Stimulated activated CD8-positive, alpha-beta memory T cell treated with anti-CD3 and anti-CD28 coated beads, Interleukin-7, amount 100 ng/mL, for 48 hours (primary cell): ENCODE data around the gene MEGF11.
"Not testable (repeated sequence)": the region's sequence is repeated elsewhere in the genome, so short reads cannot be mapped to it uniquely, and the experiment has no call there.

ENCODE experiments used
- DNase-seq, 2 donors: peaks; one replicate each; pipeline ENCODE4 v3.0.0-alpha.2; 2020; ENCODE audit warnings: low read depth in 1 of 2; ENCODE audit errors: extremely low read depth in 1 of 2

The MEGF11 gene

DNA sequence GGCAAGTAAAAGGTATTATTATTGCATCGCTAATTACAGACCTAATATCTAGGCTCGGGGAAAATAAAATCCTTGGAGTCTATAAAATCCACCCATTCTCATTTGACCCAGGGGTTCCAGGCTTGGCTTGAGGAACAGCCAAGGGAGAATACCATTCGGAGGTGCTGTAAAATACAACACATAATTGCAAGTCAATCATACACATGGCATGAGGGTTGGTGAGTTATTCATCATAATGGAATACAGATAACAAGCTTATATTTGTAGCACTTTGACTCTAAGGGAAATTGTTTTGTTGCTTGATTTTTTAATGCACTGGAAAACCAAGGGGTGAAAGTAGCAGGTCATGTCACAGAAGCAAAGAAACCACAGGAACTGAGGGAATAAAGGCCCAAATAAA, 23.0 kb upstream of the MEGF11 start:
- DNase-seq: no peak

DNA sequence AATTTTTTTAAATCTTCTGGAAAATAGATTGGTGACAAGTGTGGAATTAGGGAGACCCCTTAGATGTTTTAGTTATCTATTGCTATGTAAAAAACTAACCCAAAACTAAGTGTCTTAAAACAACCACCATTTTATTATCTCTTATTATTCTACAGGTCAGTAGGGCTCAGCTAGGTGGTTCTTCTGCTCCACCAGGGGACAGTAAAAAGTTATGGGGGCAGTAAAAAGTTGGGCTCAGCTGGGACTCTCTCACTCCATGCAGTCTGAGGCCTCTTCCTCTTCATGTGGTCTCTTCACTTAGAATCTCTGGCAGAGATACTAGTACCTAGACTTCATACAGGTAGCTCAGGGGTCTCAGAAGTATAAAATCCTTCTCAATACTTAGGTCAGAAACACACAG, 21.8 kb upstream of the MEGF11 start:
- no peak for DNase-seq

DNA sequence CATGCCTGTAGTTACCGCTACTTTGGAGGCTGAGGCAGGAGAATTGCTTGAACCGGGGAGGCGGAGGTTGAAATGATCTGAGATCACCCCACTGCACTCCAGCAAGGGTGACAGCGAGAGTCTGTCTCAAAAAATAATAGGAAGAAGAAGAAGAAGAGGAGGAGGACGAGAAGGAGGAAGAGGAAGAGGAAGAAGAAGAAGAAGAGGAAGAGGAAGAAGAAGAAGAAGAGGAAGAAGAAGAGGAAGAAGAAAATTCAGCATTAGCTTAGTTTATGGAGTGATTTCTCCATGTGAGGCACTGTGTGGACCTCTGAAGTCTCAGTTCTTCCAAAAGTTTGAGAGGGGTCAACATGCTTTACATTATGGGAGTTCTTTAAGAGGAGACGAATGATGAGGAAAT, 17.4 kb upstream of the MEGF11 start:
- DNase-seq: no peak

DNA sequence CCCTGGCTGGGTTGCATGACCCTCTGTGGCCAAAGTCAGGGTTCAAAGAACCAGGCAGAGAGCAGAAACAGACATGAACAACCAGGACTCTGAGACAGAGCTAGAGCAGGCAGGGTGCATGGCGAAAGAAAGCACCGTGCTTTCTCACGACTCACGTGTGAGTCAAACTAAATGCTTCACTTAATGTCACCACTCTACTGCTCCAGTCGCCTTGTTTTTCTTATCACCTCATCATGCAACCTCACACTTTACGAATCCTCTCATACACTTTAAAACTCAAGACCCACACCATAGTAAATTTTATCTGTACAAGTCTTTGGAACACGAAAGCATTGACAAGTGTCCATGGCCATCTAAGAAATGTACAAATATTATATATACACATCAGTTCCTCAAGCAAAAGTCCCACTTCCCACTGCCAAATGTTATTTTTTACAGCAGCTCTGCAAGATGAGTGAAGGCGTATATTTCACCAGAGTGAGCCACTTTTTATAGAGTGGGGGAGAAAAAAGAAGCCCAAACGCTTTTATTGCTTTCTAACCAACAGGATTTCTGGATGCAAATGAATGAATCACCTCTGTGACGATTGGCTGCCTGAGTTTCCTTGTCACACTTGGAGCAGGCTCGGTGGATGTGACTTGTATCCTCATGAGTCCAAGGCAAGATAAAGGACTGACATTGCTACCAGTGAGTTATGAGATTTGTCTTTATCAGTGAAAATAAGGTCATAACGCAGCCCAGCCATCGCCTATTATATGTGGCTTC, 16.0 kb upstream of the MEGF11 start:
- no peak for DNase-seq

DNA sequence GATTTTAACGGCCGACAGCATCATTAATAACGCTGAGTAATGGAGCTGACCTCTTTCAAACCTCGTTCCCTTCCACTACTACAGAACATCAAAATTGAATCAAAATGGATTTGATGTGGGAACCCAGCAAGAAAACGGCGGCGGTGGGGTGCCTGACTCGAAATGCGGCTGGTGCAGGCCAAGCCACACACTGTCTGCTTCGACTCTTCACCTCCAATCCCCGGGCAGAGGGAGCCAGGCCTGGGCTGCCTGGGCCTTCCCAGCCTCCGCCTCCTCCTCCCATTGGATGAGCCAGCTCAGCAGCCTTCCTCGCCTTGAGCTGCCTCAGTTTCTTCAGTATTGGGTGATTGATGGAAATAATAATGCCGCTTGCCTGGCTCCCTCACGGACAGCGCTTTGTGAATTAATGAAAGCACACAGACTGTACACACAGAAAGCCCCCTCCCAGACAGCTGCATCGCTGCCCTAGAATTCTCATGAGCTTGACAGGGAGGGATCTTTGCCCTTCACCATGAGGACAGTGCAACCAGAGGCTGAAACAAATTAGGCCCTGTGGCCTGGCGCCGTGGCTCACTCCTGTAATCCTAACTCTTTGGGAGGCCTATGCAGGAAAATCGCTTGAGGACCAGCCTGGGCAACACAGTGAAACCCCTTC, 11.4 kb upstream of the MEGF11 start:
- DNase-seq: no peak

DNA sequence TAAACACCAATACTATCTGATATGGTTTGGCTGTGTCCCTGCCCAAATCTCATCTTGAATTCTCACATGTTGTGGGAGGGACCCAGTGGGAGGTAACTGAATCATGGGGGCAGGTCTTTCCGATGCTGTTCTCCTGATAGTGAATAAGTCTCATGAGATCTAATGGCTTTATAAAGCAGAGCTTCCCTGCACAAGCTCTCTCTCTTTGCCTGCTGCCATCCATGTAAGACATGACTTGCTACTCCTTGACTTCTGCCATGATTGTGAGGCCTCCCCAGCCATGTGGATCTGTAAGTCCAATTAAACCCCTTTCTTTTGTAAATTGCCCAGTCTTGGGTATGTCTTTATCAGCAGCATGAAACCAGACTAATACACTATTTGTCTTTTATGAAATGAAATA, 9.3 kb upstream of the MEGF11 start:
- not testable (repeated sequence) for DNase-seq

DNA sequence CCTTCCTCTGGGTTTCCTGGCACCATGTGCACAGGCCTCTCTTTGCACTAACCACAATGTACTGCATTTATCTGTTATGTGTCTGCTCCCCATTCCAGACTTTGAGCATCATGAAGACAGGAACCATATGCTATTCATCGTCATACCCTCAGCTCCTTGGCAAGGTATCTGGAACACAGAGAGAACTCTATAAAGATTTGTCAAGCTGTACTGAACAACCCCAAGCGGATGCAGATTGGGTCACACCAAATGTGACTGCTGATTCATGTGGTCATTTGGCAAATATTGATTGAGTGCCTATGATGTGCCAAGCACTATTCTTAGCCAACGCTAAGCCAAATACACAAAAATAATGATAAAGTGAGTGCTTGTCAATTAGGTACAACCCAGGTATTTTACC, 7.5 kb upstream of the MEGF11 start:
- no peak for DNase-seq

DNA sequence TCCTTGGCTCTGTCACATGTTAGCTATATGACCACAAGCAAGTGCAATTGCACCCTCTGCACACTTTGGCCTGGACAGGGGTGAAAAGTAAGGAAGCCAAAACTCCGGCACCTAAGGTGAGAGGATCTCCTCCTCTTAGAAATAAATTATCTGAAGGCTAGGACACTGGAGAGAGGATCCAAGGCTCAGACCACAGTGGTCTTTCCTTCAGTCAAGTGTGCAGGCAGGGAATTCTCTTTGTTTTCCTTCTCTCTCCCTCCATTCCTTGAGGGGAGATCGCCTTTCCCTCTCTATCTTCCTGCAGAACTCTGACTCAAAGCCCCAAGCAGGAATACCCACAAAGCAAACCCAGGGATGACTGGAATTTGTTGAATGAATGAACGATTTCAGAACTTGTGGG, 3.1 kb upstream of the MEGF11 start:
- DNase-seq: no peak

DNA sequence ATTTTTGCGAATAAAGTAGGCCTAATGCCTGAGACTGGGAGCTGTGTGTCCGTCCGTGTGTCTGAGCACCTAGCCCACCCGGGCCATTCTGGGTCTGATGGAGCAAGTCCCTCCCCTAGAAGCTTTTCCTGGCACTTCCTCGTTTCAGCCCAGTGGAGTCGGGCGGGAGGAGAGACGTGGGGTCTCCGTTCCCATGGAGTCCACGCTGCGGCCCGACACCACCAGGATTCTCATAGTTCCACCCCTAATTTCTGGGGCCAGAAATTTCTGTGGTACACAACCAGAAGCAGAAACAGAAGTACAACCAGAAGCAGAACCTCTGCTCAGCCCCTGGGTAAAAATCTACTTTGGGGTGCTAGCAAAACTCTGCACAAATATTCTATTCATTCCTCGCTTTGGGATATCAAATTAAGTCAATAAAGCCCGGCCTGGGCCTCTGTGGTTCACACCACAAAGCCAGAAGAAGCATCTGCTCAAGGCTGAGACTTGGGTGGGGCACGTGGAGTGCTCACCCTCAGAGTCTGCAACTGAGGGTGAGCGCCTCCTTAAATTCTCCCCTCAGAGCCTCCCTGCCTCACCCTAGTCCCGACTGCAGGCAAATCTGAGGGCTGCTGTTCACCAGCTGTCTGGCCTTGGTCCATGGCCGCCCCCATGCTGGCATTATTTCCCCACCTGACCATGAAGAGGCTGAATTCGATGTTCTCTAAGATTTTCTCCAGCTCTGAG, 1.6 kb upstream of the MEGF11 start:
- DNase-seq: no peak

DNA sequence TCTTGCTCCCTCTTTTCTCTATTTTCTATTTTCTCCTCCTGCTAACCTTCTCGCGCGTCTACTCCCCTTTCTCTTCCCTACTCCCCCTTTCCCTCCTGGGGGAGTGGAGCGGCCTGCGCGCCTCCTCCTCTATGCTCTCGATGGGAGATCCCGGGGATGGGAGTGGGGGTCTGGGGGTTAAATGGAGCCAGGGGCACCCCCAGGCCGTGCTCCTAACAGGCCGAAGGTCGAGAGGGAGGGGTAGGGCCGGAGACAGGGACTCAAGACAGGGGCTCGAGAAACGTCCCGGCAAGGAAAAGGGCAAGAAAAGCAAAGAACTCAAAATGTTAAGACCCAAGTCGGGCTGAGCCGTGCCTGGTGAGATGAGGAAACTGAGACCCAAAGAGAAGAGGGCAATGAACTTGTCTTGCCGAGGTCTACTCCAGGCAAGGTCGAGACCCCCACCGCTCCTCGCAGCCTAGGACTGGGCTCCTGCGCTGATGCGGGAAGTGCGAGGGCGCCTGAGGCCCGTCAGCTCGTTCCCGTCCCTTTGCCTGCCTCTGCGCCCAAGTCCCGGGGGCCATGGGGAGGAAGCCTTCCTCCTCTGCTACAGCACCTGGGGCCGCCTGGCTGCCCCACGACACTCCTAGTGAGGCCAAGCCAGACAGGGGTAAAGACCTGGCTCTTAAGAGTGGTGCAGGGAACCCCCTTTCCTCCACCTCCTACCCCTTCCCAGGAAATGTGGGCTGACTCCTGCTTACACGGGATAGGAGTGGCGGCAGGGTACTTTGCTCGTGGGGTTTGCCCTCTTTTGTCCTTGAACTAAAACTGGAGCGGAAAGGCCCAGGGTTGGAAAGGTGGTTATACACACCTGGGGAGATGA, 770 bp upstream of the MEGF11 start:
- no peak for DNase-seq

DNA sequence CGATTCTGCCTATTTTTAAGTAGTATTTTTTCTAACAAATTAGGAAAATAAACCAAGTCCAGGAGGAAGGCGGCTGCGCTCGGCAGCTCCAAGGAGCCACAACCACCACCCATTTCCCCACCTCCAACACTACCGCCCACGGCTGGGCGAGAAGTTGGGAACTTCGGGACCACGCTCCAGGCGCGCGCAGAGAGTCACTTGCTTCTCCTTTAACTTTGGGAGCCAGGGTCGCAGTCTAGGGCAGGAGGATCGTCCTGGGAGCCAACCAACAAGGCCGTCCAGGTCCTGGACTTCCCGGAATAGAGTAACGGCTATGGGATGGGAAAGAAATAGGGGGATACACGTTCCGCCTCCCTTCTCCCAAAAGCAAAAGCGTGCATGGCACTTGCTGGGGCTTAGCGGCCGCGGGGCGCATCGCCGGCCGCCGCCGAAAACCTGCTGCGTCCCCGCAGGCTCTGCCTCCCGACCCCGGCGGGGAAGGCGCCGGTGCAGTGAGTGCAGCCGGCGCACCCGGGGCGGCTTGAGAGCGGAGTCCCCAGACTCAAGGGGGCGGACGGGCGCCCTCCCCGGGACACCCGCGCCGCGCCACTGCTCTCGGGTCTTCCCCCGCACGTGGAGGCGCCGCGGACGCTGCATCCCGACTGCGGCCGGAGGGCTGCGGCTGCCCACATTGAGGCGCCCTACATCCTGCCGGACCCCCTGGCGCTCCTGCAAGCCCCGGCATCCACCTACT, 699 bp downstream of the MEGF11 start:
- no peak for DNase-seq

DNA sequence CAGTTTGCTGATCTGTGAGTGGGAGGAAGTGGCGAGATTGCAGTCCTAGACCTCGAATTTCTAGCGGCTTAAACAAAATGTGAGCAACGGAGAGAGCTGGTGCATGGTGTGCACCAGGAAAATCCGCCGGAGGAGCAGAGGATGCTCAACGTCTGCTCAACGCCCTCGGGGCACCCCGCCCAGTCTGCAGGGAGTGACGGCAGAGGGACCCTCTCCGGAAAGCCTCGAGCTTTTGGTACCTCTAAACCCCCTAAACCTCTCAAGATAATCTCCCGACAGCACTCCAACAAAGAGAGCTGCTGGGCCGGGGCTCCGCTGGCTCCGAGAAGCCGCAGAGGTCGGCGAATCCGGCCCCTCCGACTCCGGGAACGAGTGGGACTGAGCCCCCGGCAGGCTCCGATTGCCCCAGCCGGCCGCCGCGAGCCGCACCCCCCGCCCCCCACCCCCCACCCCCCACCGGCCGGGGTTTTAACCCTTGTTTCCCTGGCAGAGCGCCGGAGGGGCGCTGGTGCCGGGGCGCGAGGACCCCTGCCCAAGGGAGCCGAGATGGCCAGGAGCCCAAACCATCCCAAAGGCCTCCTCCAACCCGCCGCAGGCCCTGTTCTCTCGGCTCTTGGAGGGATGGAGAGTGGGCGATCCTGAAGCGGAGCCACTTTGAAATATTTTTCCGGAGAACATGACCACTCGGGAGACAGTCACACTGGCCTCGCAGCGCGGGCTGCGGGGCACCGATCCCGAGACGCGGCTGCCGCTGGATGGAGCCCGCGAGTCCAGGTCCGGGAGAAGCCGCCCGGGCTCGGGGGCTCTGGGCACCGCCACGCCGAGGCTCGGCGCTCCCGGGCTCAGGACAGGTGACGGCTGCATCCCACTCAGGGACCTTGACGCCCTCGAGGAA, 1.5 kb downstream of the MEGF11 start:
- peak; percentile 18 to 21 for DNase-seq

DNA sequence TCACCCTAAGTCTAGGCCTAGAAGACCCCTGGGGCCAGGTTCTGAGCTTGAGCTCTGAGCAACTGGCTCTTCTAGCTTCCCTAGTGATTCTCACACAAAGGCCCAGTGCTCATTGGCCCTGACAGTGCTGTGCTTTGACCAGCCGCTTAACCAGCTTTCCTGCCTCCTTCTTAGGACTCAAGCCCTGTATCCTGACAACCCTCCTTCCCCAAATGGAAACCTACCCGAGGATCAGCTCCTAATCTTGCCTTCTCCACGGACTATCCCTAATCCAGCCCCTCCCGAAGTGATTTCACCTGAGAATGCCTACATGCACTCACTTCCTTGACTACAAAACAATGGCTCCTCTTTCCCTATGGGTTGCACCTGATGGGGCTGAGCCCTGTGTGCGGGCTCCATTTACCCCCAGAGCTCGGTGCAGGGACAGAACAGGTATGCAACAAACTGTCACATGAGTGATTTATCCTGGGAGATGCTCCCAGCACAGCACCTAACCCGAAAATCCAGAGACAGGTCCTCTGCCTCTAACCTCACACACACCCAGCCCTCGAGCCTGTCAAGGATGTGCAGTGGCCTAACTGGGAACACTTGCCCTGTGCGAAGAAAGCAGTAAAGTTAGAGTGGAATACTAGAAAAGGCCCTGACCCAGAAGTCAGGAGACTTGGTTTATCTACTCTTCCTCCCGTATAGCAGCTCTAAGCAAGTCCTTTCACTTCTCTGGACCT, 2.3 kb downstream of the MEGF11 start:
- DNase-seq: no peak

DNA sequence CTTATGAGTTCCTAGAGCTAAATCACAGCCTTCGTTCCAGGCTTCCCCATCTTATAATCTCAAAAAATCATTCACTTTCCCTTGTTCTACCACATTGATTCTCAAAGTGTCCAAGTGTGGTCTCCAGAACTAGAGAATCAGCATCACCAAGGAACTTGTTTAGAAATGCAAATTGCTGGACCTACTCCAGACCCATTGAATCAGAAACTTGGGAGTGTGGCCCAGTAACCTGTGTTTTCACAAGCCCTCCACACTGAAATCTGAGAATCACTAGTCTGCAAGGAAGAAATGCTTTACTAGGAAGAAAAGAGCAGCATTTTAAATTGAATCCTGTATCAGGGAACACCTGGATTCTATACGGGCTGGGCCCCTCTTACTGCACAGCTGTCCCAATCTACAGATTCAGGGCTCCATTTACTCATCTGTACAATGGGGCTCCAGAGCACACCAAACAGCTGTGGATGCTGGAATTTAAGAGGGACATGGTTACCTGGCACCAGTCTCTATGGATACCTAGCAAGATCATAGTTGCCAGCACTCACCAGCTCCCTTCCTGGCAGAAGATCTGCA, 3.9 kb downstream of the MEGF11 start:
- no peak for DNase-seq

DNA sequence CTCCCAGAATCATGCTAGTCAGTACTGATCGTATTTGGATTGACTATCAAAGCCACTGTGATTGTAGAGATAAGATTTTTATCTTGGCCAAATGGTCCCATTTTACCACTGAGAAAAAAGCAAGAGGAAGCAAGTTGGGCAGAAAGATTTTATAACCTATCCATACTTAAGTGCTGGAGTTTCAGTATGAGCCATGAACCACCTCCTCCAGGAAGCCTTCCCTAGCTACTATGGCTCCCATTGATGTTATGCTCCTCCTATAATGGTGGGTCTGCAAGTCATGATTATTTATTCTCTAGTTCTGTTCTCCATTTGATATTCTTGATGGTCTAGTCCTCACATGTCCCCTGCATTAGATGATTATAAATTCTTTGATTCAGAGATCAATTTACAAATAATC, 6.6 kb downstream of the MEGF11 start:
- no peak for DNase-seq

DNA sequence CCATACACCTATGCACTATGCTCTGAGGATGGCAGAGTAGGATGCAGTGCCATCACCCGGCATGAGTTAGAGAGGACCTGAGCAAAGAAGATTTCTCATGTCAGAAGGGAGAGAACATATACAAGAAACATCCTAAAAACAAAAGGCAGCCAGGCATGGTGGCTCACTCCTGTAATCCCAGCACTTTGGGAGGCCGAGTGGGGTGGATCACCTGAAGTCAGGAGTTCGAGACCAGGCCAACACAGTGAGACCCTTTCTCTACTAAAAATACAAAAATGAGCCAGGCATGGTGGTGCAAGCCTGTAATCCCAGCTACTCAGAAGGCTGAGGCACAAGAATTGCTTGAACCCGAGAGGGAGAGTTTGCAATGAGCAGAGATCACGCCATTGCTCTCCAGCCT, 7.7 kb downstream of the MEGF11 start:
- DNase-seq: not testable (repeated sequence)

DNA sequence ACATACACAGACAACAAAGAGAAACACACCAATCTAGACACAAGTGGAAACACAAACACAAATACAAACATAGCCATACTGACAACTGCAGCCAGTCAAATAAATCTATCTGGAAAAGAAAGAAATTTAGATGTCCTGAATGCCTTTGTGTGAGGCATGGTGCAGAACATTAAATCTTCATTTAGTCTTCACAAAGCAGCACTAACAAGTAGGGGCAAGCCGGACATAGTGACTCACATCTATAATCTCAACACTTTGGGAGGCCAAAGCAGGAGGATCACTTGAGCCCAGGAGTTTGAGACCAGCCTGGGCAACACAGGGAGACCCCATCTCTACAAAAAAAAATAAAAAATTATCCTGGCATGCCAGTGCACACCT, 11.7 kb downstream of the MEGF11 start:
- no peak for DNase-seq

DNA sequence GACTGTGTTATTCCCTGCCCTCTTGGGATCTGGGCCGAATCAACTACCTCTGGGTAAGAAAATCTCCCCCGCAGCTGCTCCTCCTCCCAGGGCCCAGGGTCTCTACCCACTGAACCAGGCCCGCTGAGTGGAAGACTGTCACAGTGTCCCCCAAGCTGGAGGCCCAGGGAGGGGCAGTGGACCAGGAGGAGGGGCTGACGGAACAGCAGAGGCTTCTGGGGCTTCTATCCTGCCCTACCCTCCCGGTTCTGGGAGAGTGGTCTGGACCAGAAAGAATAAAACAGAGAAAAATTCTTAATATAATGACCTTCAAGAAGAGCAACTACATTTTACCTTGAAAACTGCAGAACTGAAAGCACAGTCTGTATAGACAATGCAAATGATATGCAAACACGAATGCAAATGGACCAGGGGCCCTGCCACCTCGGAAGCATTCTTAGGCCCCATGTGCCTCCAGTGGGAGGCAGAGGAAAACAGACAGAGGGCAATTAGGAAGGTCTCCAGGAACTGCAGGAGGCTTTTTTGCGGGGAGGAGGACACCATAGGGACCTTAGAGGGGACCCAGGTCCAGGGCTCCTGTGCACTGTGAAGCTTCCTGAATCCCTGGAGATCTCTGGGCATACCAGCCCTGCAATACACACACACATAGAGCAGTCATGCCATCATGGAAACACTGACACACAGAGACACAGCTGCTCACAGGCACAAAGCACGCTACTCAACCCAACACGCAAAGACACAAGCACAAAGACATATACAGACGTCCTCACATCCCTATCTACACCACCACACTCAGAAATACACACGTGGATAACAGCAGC, 12.3 kb downstream of the MEGF11 start:
- DNase-seq: no peak
